ENCODE data around the gene DMAP1.

The DMAP1 gene

DNA sequence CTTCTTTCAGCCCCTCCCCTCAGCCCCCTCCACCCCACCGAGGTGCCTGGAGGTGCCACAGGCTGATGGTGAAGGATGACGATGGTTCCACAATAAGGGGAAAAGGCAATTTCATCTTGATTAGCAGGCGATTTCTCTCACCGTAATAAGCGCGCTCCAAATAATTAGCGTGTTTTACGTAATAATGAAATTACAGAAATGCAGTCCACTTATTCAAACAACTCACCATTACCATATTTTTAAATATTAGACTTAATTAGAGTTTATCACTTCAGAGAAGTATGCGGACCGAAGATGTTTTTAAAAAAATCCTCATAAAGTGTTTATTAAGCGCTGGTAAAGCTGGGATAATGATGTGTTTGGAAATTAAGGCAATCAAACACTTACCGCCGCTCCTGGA is 14.9 kb downstream of the DMAP1 start:
- no peak for DNase-seq (ENCODE audit: low read depth in 2 of 2)

DNA sequence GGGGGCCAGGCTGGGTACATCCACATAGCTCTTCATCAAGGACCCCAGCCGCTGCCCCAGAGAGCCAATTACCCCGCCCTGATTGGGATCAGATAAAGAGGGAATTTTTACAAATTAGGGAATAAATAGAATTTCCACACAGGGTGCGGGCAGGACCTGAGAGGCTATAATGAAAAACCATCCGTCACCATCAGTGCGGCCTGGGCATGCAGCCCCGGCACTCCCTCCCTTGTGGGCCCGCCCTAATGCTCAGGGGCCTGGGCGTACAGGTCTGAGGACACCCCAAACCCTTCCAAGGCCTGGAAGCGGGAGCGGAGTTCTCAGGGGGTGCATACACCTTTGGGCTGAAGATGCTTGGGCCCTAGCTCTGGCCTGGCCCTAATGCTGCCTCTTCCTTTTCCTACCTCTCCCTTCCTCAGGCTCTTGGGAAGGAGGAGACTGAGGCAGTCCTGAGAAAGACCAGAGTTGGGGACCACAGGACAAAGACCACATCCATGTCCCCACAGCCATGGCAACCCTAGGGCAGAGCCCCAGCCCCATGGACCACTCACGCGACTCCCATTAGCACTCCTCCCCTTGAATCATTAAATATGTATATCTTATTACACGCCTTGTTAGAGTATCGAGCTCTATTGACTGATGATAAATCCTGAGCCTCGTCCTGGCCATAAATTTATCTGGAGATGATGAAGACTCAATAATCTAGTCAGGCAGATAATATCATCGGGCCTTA is 16.3 kb downstream of the DMAP1 start:
- no peak for DNase-seq (ENCODE audit: low read depth in 2 of 2)

DNA sequence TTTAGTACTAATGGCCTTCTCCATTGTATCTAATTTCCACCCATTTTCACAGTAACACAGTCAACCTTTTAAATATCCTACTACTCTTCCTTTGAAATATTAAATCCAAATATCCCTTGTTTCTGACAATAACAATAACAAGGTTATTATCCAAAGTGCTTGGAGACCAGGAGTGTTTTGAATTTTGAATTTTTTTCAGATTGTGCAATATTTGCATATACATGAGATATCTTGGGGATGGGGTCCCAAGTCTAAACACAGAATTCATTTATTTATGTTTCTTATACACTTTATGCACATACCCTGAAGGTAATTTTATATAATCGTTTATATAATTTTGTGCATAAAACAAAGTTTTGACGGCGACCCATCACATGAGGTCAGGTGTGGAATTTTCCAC is 17.5 kb downstream of the DMAP1 start:
- no peak for DNase-seq (ENCODE audit: low read depth in 2 of 2)

DNA sequence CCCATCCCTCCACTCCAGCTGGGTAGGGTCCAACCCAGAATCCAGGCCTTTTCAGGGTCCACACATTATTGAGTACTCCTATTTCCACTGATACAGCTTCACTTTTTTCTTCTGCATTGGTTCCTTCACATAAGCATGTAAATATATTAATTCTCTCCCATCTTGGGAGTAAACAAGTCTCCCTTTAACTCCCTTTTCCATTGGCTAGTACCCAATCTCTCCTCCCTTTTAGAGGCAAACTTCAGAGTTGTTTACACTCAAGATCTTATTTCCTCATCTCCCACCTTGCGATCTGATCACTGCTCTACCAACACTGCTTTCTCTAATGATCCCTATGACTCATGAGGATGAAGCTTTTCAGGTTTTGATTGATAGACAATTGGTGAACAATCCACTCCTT is 20.3 kb downstream of the DMAP1 start:
- DNase-seq (ENCODE audit: low read depth in 2 of 2) = no peak

DNA sequence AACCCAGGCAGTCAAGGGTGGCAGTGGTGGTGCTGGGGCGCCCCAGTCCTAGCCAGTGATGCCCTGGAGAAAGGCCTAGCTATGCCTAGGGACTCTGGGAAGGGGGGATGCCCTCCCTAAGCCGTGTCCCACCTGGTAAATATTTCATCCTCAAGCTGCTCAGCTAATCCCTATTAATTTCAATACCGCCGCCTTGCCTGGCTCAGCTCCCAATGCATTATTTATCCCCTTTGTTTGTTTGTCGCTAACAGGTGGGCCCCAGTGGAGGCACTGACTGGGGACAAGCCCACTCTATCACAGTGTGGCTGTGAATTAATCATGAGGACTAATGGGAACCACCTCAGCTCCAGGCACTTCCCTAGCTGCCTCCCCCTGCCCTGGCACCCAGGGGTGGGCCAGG is 22.5 kb downstream of the DMAP1 start:
- DNase-seq (ENCODE audit: low read depth in 2 of 2) = no peak

DNA sequence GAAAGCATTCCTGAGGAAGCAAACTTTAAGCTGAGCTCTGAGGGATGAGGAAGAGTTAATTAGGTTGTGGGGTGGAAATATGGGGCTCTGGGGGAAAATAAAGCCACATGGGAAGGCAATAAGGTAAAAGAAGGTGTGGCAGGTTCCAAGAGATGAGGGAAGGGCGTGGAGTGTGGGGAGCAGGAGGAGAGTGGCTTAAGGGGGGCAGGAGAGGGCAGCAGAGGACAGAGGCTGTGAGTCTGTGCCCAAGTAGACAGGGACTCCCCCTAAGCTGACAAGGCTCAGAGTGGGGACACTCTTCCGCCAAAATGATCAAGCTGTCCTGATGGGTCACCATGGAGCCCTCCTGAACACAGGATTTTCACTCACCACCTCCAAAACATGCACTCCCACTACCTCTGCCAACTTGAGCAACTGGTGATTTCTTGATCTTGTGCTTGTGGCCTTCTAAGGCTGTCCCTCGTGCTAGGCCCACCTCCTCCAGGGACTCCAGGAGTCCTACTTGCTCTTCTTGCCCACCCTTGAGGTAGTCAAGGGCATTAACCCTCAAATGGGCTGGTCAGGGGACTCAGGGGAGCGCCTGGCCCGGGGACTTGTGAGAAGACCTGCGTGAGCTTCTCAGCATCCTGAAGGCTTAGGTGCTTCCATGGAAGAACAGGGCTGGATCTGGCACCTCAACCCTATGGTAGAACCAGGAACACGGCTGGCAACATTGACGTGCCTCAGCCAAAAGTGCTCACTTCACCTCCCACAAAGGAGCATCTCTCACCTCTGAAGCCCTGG is 23.4 kb downstream of the DMAP1 start:
- DNase-seq (ENCODE audit: low read depth in 2 of 2) = no peak

DNA sequence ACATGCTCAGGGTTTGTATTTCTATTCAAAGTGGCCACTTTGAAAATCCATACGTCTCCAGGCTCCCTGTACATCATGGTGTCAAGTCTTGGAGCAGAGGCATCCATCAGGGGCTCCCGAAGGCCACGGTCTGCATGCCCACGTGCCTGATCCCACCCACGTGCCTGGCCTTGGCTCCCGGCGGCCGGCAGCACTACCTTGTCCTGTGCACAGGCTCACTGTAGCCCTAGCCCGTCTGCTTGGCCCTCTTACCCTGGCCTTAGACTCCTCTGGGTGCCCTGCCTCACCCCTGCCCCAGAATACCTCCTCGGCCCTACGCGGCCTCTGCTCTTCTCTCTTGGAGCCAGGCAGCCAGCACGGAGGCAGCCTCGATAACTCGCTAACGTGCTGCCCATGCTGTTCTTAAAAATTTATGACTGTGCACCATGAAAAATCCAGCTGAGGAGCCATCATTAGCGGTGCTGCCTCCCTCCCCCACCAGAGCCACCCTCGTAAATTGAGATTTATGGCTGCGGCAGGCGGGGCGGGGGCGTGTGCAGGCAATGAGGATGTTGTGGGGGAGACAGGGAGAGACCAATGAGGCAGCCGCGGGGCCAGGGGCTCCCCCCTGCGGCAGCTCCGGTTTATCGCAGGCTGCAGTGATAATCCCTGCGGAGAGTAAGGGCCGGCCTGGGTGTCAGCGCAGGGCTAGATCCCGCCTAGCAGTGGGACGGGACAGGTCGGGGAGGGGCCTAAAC is 24.6 kb downstream of the DMAP1 start:
- DNase-seq (ENCODE audit: low read depth in 2 of 2) = peak in 1 of 2 donors; percentile 16

DNA sequence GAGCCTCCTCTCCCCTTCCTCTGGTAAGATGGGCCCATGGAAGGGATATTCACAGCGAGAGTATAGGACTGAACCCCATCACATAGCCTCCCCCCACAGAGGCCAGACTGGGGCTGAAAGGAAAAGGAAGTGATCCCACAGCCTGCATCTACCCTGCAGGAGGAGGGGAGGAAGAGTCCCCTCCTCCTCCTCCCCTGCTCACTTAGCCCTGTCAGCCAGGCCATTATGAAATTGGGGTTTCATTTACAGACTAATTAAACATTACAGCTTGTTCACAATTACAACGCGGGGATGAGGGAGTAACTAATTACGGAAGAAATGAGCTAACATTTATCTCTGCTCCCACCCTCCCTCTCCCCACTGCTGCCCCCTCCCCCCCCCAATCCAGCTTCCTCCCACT is 25.4 kb downstream of the DMAP1 start:
- DNase-seq (ENCODE audit: low read depth in 2 of 2) = no peak

DNA sequence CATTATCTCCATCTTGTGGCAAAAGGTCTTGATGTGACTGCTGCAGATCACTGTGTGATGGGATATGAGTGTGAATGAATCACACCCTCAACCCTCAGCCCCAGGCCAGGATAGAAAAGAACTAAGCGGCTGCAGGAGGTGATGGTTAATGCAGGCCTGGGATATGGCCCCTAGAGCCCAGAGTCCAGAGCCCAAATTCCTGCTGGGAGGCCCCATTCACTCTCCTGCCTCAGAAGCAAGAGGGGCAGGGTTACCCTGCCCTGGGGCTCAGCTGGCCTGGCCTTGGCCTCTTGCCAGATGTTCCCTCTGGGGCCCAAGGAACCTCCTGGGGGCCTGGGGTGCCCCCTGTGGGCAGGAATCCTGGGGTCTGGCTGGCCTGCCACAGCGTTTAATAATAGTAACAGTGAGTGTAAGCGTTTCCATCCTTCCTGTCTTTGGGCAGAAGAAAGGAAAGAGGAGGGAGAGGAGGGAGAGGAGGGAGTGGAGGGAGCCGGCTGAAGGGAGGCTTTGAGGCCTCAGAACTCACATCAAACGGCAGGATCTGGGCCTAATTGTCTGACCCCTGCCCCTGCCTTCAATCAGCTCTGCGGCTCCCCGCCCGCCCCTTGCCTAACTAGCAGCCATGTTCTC is 26.2 kb downstream of the DMAP1 start:
- no peak for DNase-seq (ENCODE audit: low read depth in 2 of 2)

DNA sequence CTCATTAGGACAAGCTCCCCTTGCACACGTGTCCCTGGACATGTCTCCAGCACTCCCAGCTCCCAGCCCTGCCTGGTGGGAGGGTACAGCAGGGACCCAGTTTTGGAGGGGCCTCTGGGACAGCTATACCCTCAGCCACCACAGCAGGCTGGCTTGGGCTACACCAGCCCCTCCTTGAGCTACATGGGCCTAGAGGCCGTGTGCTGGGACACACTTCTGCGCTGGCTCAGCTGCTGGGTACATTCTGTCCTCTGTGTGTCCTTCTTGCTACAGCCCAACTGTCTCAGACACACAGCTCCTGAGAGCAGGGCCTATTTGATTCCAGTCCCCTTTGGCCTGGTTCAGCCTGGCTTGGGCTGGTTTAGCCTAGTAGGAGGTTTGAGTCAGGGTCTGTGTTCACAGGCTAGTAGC is 26.7 kb downstream of the DMAP1 start:
- no peak for DNase-seq (ENCODE audit: low read depth in 2 of 2)

DNA sequence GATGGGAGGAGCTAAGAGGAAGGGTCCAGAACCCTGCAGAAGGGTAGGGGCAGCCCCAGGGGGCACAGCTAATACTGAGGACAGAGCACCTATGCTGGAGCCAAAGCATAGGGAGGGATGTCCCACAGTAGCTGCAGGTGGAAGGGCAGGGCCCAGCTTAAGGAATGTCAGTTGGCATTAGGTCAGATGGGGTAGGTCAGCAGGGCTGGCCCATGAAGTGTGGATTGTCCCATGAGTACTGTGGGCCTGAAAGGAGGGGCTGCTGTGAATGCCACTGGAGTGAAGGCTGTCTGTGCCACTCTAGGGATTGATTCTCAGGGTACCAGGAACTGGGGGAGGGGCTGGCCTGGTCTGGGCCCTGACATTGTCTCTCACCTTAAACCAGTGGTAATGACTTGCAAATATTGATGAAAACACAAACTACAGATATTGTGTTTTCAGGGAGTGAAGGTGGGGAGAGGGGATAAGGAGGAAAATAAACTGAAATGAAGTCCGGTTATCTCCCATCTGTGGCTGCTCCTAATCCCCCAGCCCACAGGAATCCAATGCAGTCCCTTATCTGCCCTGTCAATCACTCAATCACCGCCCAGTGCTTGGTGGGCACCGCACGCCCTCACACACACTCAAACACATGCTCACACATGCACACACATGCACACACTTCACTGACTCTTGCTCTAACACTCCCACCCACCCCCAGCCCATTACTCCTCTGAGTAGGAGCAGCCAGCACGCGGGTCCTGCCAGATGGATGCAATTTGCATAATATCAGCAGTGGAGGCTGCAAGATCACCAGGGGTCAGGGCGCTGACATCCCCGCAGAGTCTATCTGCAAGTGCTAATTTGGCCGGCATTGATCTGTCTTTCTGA is 27.8 kb downstream of the DMAP1 start:
- no peak for DNase-seq (ENCODE audit: low read depth in 2 of 2)

DNA sequence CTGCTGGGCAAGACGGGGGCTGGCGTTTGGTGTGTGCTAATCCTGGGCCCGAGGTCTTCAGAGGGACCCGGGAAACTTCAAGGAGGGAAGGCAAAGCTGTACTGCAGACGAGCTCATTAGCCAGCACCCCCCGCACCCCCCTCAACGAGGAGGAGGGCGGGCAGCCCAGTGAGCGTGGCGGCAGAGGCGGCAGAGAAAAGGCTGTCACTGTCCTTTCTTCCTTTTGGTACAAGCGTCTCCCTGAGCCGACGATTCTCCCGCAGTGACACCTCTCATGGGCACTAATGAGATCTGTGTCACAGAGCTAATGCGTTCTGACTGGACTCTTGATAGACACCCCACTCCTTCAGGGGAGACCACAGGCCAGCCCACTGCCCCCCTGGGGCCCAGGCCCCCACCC is 29.5 kb downstream of the DMAP1 start:
- DNase-seq (ENCODE audit: low read depth in 2 of 2) = no peak

DNA sequence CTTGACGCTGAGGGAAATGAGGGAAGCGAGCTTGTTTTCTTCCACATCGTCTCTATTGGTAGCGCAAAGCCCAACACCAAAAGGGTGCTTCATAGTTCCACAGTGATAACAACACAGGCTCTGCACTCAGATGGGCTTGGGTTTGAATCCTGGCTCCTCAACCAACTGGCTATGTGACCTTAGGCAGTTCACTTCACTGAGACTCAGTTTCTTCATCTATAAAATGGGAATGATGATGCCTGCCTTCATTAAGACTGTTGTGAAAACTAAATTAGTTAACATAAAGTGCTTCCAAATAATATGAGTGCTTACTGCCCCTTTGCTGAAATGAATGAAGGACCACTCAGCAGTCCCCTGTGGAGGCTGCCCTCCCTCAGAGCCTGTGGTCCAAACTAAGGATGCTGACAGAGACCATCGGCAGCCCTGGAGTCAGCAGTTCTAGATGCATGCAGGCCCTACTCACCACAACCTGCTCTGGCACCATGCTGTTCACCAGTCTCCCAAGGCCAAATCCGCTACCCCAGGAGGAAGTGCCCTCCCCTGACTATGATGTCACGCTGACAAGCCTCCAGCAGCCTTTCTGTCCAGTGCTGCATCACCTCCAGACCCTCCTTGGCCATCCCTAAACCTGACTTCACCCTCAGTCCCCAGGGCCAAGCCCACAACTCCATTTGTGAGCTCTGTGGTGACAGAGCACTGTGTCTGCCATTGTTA is 30.7 kb downstream of the DMAP1 start:
- DNase-seq (ENCODE audit: low read depth in 2 of 2) = no peak

DNA sequence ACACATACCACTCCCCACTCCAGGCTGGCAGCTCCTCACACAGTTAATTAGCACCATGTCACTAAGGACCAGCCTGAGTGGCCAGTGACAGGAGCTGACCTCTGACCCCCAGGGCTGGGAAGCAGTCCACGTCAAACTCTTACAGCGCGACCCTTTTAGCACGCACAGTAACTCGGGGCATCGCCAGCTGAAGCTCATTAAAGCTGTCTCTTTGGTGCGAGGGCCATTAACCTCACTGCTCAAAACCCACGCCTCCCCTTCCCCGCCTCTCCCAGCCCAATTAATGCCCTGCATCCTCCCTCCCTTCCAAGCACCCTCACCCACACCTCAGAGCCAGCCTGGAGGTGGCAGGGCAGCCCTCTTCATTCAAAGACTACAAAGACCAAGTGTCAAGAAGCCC is 31.7 kb downstream of the DMAP1 start:
- DNase-seq (ENCODE audit: low read depth in 2 of 2) = no peak

DNA sequence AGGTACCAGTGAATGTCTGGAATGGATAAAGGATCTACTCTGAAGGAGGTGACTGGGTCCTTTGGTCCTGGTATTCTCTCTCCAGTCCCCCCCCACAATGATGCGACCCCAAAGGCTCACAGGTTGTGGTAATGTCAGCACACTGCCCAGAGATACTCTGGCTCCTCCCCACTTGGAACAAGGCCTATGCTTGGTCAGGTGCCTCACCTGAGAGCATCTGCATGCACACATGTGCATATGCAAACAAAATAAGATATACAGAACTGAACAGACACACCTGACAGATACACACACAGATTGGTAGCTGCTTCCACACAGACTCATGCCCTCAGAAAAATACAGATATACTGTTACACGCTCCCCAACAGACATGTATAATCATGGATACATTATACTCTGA is 33.5 kb downstream of the DMAP1 start:
- no peak for DNase-seq (ENCODE audit: low read depth in 2 of 2)

DNA sequence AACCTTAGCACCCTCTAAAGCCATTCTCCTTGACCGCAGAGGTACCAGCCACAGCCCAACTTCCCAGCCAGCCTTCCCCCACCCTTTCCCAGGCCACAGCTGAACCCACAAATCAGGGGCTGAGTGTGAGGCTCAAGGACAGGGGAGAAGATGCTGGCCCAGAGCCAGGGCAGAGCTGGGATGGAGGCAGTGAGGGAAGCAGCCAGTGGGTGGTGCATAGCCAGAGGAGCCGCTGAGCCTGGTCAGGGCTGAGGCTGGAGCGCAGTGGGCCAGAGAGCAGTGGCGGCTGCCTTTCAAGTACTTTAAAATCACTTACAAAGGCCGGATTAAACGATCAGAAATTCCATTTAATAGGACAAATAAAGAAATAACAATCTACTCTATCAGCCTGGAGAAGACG is 36.3 kb downstream of the DMAP1 start:
- no peak for DNase-seq (ENCODE audit: low read depth in 2 of 2)

DNA sequence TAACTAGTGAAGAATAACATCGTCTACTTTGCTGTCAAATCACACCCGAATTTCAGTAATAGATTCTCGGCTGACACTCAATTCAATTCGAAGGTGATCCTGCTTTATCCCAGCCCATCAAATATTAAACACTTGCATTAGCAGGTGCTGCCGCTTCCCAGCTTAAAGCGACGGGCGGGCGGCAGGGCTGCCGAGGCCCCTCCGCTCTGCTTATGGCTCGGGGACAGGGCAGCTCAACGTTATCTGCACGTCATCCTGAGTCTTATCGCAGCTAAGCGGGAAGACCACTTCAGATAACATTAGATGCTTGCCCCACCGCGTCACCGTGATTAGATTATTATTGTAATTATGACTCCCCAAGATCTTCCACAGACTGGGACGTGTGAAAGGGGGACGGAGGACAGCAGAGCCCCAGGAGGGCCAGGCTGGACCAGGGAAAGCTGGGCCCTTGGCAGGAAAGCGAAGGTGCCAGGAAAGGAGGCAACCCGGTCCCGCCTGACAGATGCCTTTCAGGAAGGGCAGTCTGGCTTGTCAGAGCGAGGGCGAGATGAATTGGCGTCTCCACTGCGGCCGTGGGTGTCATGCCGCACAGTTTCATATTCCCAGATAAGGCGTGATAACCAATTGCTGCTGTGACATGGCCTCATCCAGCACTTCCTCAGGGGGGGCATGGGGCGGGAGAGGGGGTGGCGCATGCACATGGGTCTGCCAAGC is 37.0 kb downstream of the DMAP1 start:
- no peak for DNase-seq (ENCODE audit: low read depth in 2 of 2)

DNA sequence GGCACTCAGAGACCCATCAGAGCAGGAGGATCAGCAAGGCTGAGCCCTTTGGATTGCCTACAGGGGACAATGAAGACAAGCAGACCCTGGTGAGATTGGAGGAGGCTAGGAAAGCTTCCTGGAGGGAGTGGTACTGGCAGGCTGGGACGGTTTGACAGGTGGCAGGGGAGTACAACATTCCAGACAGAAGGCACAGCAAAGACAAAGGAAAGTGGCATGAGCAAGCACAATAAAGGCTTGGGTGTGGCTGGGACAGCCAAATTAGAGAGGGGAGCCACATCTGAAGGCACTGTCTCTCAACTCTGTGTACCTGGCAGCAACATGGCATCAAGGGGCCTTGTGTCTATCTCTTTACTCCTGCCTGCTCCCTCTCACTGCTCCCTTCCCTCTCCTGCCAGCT is 38.2 kb downstream of the DMAP1 start:
- no peak for DNase-seq (ENCODE audit: low read depth in 2 of 2)

DNA sequence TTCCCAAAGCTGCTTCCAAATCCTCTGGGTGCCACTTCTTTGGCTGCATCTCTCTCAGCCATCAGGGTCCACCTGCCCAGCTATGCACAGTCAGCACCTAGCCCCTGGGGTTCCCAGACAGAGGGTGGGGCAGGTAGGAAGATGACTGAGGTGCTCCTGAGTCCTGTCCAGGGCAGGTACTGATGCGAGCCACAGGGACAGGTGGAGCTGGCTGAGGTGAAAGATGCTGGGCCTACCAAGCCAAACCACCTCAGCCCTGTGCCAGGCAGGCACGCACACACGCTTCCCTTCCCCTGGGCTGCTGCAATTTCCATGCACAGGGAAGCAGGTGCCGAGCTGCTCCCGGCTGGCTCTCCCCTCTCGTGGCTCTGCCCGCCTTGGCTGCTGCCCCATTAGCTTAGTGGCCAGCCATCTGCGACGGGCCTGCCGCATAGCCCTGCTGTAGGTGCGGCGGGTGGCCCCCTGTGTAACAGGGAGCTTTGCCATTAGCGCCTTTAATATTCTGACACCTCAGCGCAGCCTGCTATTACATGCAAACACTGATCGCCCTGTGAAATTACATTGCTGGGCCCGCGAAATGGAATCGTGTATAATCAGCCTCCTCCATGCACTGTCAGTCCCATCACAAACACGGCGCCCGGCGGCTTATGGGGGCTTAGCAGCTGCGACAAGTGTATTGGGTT is 38.9 kb downstream of the DMAP1 start:
- no peak for DNase-seq (ENCODE audit: low read depth in 2 of 2)

All from stimulated activated CD4-positive, alpha-beta T cell treated with anti-CD3 and anti-CD28 coated beads, Interleukin-1b, Interleukin-23, amount 100 ng/mL, for 1 hour (primary cell).